ENCODE data around the gene C6orf89. TPM values are rescaled to one million over a fixed set of nuclear protein-coding genes. Genes with fewer than 3 reads are reported as not detected.

C6orf89 gene
- total RNA-seq, 4 donors from 2014 or later: 7.8 to 41.8 (median 28.2) TPM

DNA sequence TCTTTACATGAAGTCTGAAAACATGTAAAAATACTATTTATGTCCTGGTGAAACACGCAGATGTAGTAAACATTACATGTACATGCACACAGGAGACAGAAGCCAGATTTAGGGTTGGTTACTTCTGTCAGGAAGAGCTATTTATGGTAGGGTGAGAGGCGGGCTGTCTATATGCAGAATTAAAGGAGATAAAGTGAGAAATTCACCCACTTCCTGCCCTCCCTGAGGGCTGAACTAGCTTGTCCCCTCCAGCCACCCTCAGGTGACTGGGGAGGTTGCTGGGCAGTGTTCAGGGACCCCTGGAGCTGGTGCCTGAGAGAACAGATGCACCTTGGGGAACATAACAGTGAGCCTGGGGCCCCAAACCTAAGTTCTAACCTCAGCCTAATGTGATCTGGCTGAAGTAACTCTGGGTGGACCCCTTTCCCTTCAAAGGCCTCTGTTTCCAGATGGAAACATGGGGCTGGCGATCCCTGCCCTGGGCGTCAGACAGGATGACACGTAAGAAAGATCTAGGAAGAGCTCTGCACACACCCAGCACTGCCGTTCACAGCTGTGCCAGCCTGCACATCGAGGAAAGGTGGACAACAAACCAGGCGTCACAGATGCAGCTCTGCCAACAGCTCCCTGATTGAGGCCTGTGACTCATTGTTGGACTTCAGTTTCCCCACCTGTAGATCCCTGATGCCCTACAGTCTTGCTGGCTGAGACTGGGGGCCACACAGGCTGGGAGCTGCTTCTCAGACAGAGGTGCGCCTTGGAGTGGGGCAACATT, 70.1 kb downstream of the C6orf89 start:
- no peak for DNase-seq
- WGBS, 2 donors (ENCODE audit: low coverage in 1 of 2): 75 to 77% methylated on average over 2 to 9 of the region's 9 CpGs
- in situ Hi-C loops (cut with MboI; ENCODE audit: low pct_ligation_motif_present in 1 of 4, low pct_unique_long_range_greater_than_20kb in 1 of 4, low sequenced_read_pairs in 3 of 4) (no loop called here), intact Hi-C loops (cut with DNase I; ENCODE audit: low total_unique reads) (no loop called here)
- H3K9me3 ChIP-seq: no peaks in the 10 kb centered on the region
- H3K4me3 ChIP-seq: no peak overlapping the region
- H3K27ac ChIP-seq: no peak overlapping the region
- H3K4me1 ChIP-seq: no peaks in the 10 kb centered on the region
- H3K36me3 ChIP-seq: no peaks in the 10 kb centered on the region
- H3K27me3 ChIP-seq: no peaks in the 10 kb centered on the region
- TF ChIP-seq POLR2A (IDR thresholded peaks at IDR 0.05) (no peak), EP300 (IDR thresholded peaks at IDR 0.05; ENCODE audit: low read depth) (no peak), CTCF (IDR thresholded peaks at IDR 0.05) (no peak), POLR2AphosphoS5 (IDR thresholded peaks at IDR 0.05) (no peak)

DNA sequence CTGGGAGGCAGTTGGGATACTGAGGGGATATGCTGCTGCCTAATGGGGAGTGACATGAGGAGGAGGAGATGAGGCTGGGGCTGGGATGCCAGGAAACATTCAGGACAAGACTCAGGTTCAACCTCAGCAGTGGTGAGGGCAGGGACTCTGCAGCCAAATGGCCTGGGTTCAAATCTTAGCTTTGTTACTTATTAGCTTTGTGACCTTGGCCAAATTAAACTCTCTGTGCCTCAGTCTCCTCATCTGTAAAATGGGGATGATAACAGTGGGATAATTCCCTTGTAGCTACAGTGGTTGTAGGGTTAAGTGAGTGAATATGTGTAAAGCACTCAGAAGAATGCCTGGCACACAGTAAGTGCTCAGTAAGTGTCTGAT, 70.7 kb downstream of the C6orf89 start:
- intact Hi-C loops (cut with DNase I; ENCODE audit: low total_unique reads): no loop called here
- Histone ChIP-seq H3K9me3 (no peaks in the 10 kb centered on the region), H3K27ac (no peak overlapping the region), H3K36me3 (no peaks in the 10 kb centered on the region), H3K27me3 (no peaks in the 10 kb centered on the region), H3K4me3 (no peak overlapping the region), H3K4me1 (no peaks in the 10 kb centered on the region)
- DNase-seq: no peak
- in situ Hi-C loops (cut with MboI; ENCODE audit: low pct_ligation_motif_present in 1 of 4, low pct_unique_long_range_greater_than_20kb in 1 of 4, low sequenced_read_pairs in 3 of 4): no loop called here
- TF ChIP-seq POLR2AphosphoS5 (IDR thresholded peaks at IDR 0.05) (no peak), EP300 (IDR thresholded peaks at IDR 0.05; ENCODE audit: low read depth) (no peak), CTCF (IDR thresholded peaks at IDR 0.05) (no peak), POLR2A (IDR thresholded peaks at IDR 0.05) (no peak)

- in situ Hi-C loops (cut with MboI; ENCODE audit: low pct_ligation_motif_present in 1 of 4, low pct_unique_long_range_greater_than_20kb in 1 of 4, low sequenced_read_pairs in 3 of 4): no loop called here
- Histone ChIP-seq H3K9me3 (no peaks in the 10 kb centered on the region), H3K4me1 (no peaks in the 10 kb centered on the region), H3K27me3 (no peaks in the 10 kb centered on the region), H3K4me3 (no peak overlapping the region), H3K36me3 (no peaks in the 10 kb centered on the region), H3K27ac (no peak overlapping the region)
- intact Hi-C loops (cut with DNase I; ENCODE audit: low total_unique reads): no loop called here
- TF ChIP-seq POLR2AphosphoS5 (IDR thresholded peaks at IDR 0.05) (no peak), POLR2A (IDR thresholded peaks at IDR 0.05) (no peak), CTCF (IDR thresholded peaks at IDR 0.05) (no peak), EP300 (IDR thresholded peaks at IDR 0.05; ENCODE audit: low read depth) (no peak)
- no peak for DNase-seq
- WGBS, 2 donors (ENCODE audit: low coverage in 1 of 2): 85% methylated on average over 9 of the region's 9 CpGs; no CpG with 5 or more reads in 1 of the 2 donors
Measured at GRCh38 chr6:36957773-36958271, 72.1 kb downstream of the C6orf89 start.

DNA sequence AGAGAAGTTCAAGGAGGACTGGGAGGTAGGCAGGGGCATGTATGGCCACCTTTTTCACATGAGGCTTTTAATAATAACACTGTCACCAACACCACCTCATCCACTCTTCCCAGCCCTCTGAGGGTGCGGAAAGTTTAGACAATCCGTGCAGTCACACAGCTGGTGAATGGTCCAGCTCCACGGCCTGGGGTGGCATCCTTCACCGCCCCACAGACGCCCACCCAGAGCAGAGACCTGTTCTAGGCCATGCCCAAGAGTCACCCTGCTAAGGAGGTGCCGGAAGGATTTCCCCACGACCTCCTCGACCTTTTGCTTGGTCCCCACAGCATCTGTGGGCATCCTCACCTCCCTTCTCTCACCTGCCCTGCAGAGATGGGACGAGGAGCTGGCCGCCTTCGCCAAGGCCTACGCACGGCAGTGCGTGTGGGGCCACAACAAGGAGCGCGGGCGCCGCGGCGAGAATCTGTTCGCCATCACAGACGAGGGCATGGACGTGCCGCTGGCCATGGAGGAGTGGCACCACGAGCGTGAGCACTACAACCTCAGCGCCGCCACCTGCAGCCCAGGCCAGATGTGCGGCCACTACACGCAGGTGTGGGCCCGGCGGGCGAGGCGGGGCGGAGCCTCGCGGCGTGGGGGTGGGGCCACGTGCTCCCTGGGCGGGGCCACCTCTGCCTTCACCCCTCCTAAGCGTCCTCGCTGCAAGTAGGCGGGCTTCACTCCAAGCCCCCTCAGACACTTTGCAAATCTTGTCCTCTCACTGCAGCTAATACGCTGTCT, 73.2 kb downstream of the C6orf89 start:
- Histone ChIP-seq H3K4me3 (no peak overlapping the region), H3K9me3 (no peaks in the 10 kb centered on the region), H3K27me3 (no peaks in the 10 kb centered on the region), H3K4me1 (peaks cover 0 to 3% (median 0%) of the 10 kb centered on the region in 4 donors), H3K27ac (no peak overlapping the region), H3K36me3 (no peaks in the 10 kb centered on the region)
- DNase-seq: no peak
- in situ Hi-C loops (cut with MboI; ENCODE audit: low pct_ligation_motif_present in 1 of 4, low pct_unique_long_range_greater_than_20kb in 1 of 4, low sequenced_read_pairs in 3 of 4) (no loop called here), intact Hi-C loops (cut with DNase I; ENCODE audit: low total_unique reads) (no loop called here)
- no peak for TF ChIP-seq CTCF (IDR thresholded peaks at IDR 0.05)
- TF ChIP-seq EP300 (IDR thresholded peaks at IDR 0.05; ENCODE audit: low read depth): no peak
- TF ChIP-seq POLR2AphosphoS5 (IDR thresholded peaks at IDR 0.05): no peak
- no peak for TF ChIP-seq POLR2A (IDR thresholded peaks at IDR 0.05)
- 89% methylated on average over 38 of the region's 44 CpGs; no CpG with 5 or more reads in 1 of the 2 donors for WGBS, 2 donors (ENCODE audit: low coverage in 1 of 2)
